OCI-LY7 (cell line): ENCODE results near the gene GAS7.

Experiments used
- EZH2phosphoT487 ChIP-seq: fragments of 200-600 bp; sonication (generic); IDR thresholded peaks from 2 replicates; pipeline ENCODE4 v1.6.1; 2018; ENCODE audit warnings: low read depth, borderline replicate concordance, mild to moderate bottlenecking, mixed run types, antibody characterized with exemption, low read length, moderate library complexity, mixed read lengths
- TF ChIP-seq, protein P1 (sequence below): fragments of 200-600 bp; sonication (generic); conservative IDR thresholded peaks from 2 replicates; pipeline ENCODE4 v1.5.1; 2014; ENCODE audit warnings: mild to moderate bottlenecking, antibody characterized with exemption, low read length, moderate library complexity, mixed read lengths

DNA sequence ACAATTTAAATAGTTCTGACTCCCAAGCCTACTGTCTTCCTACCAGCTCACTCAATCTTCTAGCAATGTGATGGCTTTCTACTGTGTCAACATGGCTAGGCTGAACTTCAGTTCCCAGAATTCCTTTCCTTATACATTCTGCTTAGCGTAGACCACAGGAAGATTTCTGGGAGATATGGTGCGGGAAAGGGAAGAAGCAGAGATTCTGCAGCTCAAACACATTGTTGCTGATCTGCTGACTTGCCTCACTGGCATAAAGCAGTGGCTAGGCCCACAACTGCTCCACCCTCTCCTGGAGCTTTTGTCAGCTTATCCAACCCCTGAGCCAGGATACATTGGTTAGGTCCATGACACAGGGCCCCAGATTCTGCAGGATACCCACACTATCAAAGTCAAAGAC, 58.8 kb downstream of the GAS7 start:
- TF ChIP-seq, protein P1, sequence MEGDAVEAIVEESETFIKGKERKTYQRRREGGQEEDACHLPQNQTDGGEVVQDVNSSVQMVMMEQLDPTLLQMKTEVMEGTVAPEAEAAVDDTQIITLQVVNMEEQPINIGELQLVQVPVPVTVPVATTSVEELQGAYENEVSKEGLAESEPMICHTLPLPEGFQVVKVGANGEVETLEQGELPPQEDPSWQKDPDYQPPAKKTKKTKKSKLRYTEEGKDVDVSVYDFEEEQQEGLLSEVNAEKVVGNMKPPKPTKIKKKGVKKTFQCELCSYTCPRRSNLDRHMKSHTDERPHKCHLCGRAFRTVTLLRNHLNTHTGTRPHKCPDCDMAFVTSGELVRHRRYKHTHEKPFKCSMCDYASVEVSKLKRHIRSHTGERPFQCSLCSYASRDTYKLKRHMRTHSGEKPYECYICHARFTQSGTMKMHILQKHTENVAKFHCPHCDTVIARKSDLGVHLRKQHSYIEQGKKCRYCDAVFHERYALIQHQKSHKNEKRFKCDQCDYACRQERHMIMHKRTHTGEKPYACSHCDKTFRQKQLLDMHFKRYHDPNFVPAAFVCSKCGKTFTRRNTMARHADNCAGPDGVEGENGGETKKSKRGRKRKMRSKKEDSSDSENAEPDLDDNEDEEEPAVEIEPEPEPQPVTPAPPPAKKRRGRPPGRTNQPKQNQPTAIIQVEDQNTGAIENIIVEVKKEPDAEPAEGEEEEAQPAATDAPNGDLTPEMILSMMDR = no peak
- TF ChIP-seq EZH2phosphoT487 = no peak
